Osteoblast (primary cell): ENCODE data around the gene HNRNPL. TPM values are rescaled to one million over a fixed set of nuclear protein-coding genes. Genes with fewer than 3 reads are reported as not detected.
A peak's percentile ranks its signal among the peaks of the same experiment; 100 is the strongest.
"Not testable (repeated sequence)": the region's sequence is repeated elsewhere in the genome, so short reads cannot be mapped to it uniquely, and the experiment has no call there.

ENCODE experiments used
- DNase-seq: peaks from one replicate; pipeline ENCODE4 v3.0.0; 2011; ENCODE audit warnings: low spot score, mixed read lengths; ENCODE audit not compliant: insufficient read length; ENCODE audit errors: missing footprints
- H2AFZ ChIP-seq: 2 replicates; pipeline ENCODE4 v1.6.0; 2011; ENCODE audit warnings: mild to moderate bottlenecking, low read length
- H3K27ac ChIP-seq: 2 replicates; pipeline ENCODE4 v1.5.1; 2011; ENCODE audit warnings: mild to moderate bottlenecking, low read depth, low read length, moderate library complexity
- H3K27me3 ChIP-seq: 2 replicates; pipeline ENCODE4 v1.6.0; 2012; ENCODE audit warnings: mild to moderate bottlenecking, control low read depth, inconsistent platforms, low read length, moderate library complexity; ENCODE audit not compliant: insufficient read depth
- H3K36me3 ChIP-seq: 2 replicates; pipeline ENCODE4 v1.5.1; 2011; ENCODE audit warnings: mild to moderate bottlenecking, low read length, control low read depth, moderate library complexity; ENCODE audit not compliant: insufficient read depth
- H3K4me1 ChIP-seq: 2 replicates; pipeline ENCODE4 v1.5.1; 2011; ENCODE audit warnings: mild to moderate bottlenecking, low read length, control low read depth, moderate library complexity; ENCODE audit not compliant: insufficient read depth
- H3K4me2 ChIP-seq: 2 replicates; pipeline ENCODE4 v1.6.0; 2011; ENCODE audit warnings: mild to moderate bottlenecking, low read length; ENCODE audit not compliant: insufficient read depth
- H3K4me3 ChIP-seq: fragments of 200-600 bp; sonication (generic); 3 replicates; pipeline ENCODE4 v1.5.1; 2012; ENCODE audit warnings: mild to moderate bottlenecking, low read length, inconsistent platforms; ENCODE audit not compliant: insufficient read depth
- H3K79me2 ChIP-seq: 2 replicates; pipeline ENCODE4 v1.6.0; 2012; ENCODE audit warnings: mild to moderate bottlenecking, low read length, control low read depth, inconsistent platforms; ENCODE audit not compliant: insufficient read depth
- H3K9me3 ChIP-seq: 2 replicates; pipeline ENCODE4 v1.5.1; 2011; ENCODE audit warnings: low read depth, low read length, control low read depth
- H4K20me1 ChIP-seq: 2 replicates; pipeline ENCODE4 v1.6.0; 2012; ENCODE audit warnings: mild to moderate bottlenecking, low read length, control low read depth; ENCODE audit not compliant: insufficient read depth
- total RNA-seq: library from RNA; depleted of rRNA; stranded (reverse); fragments of >200 nt; gene quantifications from 2 replicates; pipeline ENCODE4 v1.2.3, GENCODE V29; 2012
- TF ChIP-seq, protein P1 (sequence below): IDR thresholded peaks from 2 replicates; pipeline ENCODE4 v1.5.1; 2011; ENCODE audit warnings: mild to moderate bottlenecking, low read depth, low read length, moderate library complexity; ENCODE audit errors: extremely low read depth

HNRNPL gene
- total RNA-seq, 1 donor = 188 TPM

DNA sequence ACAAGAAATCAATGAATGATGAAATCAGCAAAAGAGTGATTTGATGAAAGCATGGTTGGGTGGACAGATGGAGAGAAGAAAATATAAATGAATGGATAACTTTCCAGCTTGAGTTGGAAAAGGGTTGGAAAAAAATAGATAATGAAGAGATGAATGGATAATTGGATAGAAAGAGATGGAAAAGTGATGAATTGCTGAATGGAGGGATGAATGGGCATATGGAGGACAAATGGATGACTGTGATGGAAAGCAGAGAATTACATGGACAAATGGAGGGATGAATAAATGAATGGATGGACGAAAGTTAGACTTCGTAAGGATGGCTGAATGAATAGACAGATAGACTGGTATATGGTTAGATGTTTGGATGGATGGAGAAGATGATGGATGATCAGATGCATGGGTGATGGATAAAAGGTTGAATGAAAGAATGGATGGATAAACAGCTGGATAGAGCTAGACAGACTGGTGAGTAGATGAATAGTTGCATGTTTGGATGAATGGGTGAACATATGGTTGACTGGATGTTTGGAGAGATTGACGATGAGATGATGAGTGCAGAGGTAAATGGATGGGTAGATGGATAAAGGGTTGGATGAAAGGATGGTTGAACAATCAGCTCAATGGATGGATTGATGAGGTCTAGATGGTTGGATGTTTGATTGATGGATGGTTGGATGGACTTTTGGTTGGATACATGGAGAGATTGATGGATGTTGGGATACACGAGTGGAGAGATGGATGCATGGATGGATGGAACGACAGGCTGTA is 49.0 kb downstream of the HNRNPL start:
- no peaks in the 10 kb centered on the region for H3K79me2 ChIP-seq
- no peaks in the 10 kb centered on the region for H3K36me3 ChIP-seq
- H3K27me3 ChIP-seq = no peaks in the 10 kb centered on the region
- H3K27ac ChIP-seq = no peak overlapping the region
- no peaks in the 10 kb centered on the region for H3K4me1 ChIP-seq
- TF ChIP-seq, protein P1, sequence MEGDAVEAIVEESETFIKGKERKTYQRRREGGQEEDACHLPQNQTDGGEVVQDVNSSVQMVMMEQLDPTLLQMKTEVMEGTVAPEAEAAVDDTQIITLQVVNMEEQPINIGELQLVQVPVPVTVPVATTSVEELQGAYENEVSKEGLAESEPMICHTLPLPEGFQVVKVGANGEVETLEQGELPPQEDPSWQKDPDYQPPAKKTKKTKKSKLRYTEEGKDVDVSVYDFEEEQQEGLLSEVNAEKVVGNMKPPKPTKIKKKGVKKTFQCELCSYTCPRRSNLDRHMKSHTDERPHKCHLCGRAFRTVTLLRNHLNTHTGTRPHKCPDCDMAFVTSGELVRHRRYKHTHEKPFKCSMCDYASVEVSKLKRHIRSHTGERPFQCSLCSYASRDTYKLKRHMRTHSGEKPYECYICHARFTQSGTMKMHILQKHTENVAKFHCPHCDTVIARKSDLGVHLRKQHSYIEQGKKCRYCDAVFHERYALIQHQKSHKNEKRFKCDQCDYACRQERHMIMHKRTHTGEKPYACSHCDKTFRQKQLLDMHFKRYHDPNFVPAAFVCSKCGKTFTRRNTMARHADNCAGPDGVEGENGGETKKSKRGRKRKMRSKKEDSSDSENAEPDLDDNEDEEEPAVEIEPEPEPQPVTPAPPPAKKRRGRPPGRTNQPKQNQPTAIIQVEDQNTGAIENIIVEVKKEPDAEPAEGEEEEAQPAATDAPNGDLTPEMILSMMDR = no peak
- H3K4me3 ChIP-seq = no peak overlapping the region
- no peaks in the 10 kb centered on the region for H4K20me1 ChIP-seq
- H2AFZ ChIP-seq = no peak overlapping the region
- no peak overlapping the region for H3K4me2 ChIP-seq
- no peaks in the 10 kb centered on the region for H3K9me3 ChIP-seq
- DNase-seq = peak; percentile 71

GRCh38 chr19:38799104-38799503 is 50.7 kb downstream of the HNRNPL start:
- Histone ChIP-seq H2AFZ (no peak overlapping the region), H4K20me1 (no peaks in the 10 kb centered on the region), H3K4me2 (no peak overlapping the region), H3K27ac (no peak overlapping the region), H3K4me3 (no peak overlapping the region), H3K4me1 (no peaks in the 10 kb centered on the region), H3K79me2 (no peaks in the 10 kb centered on the region), H3K9me3 (no peaks in the 10 kb centered on the region), H3K27me3 (no peaks in the 10 kb centered on the region), H3K36me3 (no peaks in the 10 kb centered on the region)
- no peak for DNase-seq
- TF ChIP-seq, protein P1 = no peak

GRCh38 chr19:38797781-38798180 is 52.0 kb downstream of the HNRNPL start:
- not testable (repeated sequence) for H3K9me3 ChIP-seq, H3K79me2 ChIP-seq, H3K4me3 ChIP-seq, H4K20me1 ChIP-seq, H3K27ac ChIP-seq, DNase-seq, H3K36me3 ChIP-seq, H2AFZ ChIP-seq, H3K4me2 ChIP-seq, H3K4me1 ChIP-seq, H3K27me3 ChIP-seq

- no peak overlapping the region for H2AFZ ChIP-seq
- TF ChIP-seq, protein P1 = no peak
Measured at GRCh38 chr19:38796154-38796553, 53.6 kb downstream of the HNRNPL start.

More at GRCh38 chr19:38796154-38796553, 53.6 kb downstream of the HNRNPL start:
- no peak for DNase-seq
- H3K79me2 ChIP-seq = no peaks in the 10 kb centered on the region
- H3K4me3 ChIP-seq = no peak overlapping the region
- H3K9me3 ChIP-seq = no peaks in the 10 kb centered on the region
- H3K4me1 ChIP-seq = no peaks in the 10 kb centered on the region
- H4K20me1 ChIP-seq = no peaks in the 10 kb centered on the region
- H3K4me2 ChIP-seq = no peak overlapping the region
- no peak overlapping the region for H3K27ac ChIP-seq
- H3K27me3 ChIP-seq = no peaks in the 10 kb centered on the region
- H3K36me3 ChIP-seq = no peaks in the 10 kb centered on the region
